ENCODE results near the gene CCDC83.
A peak's percentile ranks its signal among the peaks of the same experiment; 100 is the strongest.
"Not testable (repeated sequence)": the region's sequence is repeated elsewhere in the genome, so short reads cannot be mapped to it uniquely, and the experiment has no call there.

Gene CCDC83

GRCh38 chr11:85889108-85889507, 33.9 kb downstream of the CCDC83 start:
- no peak for DNase-seq (ENCODE audit: low read depth)

DNA sequence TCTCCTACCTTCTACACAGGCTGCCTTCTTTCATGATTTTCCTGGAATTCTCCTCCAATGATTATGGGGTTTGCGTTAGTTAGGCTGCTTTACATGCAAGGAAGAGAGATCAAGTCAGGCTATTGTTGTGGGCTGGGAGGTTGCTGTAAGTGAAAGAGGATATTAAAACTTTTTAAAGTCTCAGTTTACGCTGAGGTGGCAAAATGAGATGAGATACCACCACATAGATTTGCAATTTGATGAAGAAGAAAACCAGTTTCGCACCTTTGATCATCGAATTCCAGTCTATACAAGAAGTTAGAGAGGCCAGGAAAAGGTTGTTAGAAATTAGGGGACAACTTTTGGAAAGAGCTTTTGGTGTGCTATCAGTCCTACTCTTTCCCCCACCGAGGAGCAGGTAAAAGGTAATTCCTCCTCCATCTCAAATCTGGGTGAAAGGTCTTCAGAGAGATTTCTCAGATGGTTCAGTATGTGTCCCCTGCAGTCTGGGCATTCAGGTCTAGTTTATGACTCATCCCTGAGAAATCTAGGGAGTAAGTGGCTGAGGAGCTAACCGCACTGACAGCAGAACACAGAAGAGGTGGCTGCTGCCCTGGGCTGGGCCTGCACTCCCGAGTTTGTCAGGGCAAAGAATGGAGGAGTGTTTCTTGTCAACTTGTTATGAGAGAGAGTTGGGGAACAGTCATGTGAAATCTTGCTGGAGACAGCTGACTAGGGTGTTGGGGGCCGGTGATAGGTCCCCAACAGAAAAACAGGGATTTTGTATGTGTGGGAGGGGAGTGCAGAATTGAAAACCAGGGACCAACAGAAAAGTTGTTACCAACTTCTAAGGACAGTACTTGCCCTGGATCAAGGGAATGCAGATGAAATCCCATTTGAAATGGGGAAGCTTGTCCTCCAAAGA, 34.7 kb downstream of the CCDC83 start:
- peak; percentile 41 for DNase-seq (ENCODE audit: low read depth)

- DNase-seq (ENCODE audit: low read depth), result no peak
Measured at GRCh38 chr11:85893395-85893794, 38.2 kb downstream of the CCDC83 start.

DNA sequence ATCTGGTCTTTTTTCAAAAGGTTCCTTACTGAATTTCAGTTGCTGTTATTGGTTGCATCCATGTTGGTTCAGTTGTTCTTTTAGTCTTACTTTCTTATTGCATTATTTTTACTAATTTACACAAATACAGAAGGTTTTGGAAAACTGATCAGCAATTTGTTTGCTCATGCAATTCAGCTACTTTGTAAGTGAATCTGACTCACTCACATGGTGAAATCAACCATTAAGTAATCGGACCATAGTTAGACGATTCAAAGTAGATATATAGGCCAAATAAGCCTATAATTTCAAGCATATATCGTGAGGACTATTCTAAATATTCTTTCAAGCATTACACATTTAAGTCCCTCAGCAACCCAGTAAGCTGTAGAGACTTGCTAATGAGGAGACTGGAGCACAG, 41.7 kb downstream of the CCDC83 start:
- DNase-seq (ENCODE audit: low read depth), result no peak

- no peak for DNase-seq (ENCODE audit: low read depth)
Measured at GRCh38 chr11:85898456-85898855, 43.3 kb downstream of the CCDC83 start.

DNA sequence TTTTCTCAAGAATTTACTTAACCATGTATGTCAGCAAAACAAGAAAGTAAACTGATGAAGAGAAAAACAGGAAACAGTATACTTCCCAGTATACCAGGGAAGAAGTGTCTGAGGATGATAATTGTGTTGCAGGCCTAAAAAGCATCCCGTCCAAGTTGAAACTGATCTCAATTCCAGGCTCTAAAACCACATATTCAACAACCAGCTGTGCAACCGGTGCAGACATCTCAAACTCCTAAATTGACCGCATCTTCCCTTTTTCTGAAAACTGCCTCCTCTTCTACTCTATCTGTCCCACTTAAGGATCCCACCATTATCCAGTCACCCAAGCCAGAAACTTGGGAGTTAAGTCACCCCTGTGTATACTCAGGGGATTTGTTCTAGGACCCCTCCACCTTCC, 47.2 kb downstream of the CCDC83 start:
- no peak for DNase-seq (ENCODE audit: low read depth)

- DNase-seq (ENCODE audit: low read depth), result no peak
Measured at GRCh38 chr11:85903406-85903805, 48.2 kb downstream of the CCDC83 start.

- DNase-seq (ENCODE audit: low read depth), result no peak
Measured at GRCh38 chr11:85903811-85904210, 48.6 kb downstream of the CCDC83 start.

GRCh38 chr11:85912414-85912813, 57.2 kb downstream of the CCDC83 start:
- DNase-seq (ENCODE audit: low read depth), result no peak

GRCh38 chr11:85913513-85913912, 58.3 kb downstream of the CCDC83 start:
- DNase-seq (ENCODE audit: low read depth), result no peak

- no peak for DNase-seq (ENCODE audit: low read depth)
Measured at GRCh38 chr11:85914425-85914824, 59.2 kb downstream of the CCDC83 start.

DNA sequence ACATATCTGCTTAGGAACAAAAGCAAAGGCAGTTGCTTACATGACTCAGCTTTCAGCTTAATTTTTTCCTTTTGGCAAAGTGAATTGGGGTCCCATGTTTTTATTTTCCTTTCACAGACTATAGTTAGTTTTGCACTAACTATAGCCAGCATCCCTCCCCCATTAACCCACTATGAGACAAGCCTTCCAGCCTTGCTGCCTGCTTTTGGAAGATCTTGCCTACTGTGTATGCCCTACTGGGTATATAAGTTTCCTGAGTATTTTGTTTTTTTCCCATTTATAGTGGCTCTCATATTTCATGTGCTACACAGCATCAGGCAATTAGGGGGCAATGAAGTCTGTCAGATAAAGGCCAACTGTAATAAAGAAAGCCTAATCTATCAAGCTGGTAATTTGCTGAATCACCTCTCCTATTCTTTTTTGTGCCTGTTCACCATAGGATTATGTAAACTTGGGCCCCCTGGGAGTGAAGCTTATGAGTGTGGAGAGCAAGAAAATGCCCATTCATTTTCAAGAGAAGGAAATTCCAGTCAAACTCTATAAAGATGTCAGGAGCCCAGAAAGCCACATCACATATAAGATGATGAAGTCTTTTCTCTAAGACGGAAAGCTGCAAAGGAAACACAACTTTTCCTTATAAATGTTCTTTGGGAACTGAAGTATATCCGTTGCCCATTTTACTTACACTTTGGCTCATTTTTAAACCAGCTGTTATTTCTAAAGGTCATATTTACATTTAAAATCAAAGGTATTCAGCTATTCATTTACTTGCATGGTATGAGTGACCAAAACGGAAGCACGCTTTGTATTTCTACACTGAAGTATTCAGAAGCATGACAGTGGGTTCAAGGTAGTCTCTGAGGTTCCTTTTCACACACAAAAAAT, 64.0 kb downstream of the CCDC83 start:
- no peak for DNase-seq (ENCODE audit: low read depth)

DNA sequence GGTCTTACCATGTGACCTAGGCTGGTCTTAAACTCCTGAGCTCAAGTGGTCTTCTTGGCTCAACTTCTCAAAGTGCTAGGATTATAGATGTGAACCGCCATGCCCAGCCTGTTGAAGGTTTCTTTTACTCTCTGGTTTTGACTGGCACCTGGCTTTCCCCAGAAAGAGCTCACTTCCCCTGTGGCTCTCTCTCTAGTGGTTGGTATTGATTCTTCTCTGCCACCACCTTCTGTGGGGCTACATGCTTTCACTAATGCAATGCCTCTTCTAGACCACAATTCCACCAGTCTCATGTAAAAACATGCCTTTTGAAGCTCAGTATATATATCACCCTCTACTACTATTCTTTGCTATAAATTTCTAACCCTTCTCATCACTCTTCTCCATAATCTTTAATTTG, 67.2 kb downstream of the CCDC83 start:
- no peak for DNase-seq (ENCODE audit: low read depth)

DNA sequence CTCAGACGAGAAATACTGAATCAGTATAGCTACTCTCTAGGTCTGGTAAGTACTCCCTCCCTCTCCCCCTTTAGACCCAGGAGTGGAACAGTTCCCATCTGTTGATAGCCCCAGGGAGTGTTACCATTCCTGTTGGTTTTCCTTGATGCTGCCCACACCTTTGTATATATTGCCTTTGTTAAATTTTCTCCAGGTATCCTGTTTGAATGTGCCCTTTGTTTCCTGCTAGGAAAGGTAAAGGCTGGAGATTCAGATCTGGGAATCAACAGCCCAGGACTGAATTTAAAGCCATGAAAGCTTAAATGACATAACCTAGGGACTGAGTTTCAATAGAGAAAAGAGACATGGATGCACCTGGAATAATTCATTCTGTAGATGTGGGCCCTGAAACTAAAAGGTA, 68.3 kb downstream of the CCDC83 start:
- DNase-seq (ENCODE audit: low read depth), result no peak

- not testable (repeated sequence) for DNase-seq (ENCODE audit: low read depth)
Measured at GRCh38 chr11:85926653-85927214, 71.6 kb downstream of the CCDC83 start.

- DNase-seq (ENCODE audit: low read depth), result no peak
Measured at GRCh38 chr11:85930879-85931366, 75.7 kb downstream of the CCDC83 start.

DNA sequence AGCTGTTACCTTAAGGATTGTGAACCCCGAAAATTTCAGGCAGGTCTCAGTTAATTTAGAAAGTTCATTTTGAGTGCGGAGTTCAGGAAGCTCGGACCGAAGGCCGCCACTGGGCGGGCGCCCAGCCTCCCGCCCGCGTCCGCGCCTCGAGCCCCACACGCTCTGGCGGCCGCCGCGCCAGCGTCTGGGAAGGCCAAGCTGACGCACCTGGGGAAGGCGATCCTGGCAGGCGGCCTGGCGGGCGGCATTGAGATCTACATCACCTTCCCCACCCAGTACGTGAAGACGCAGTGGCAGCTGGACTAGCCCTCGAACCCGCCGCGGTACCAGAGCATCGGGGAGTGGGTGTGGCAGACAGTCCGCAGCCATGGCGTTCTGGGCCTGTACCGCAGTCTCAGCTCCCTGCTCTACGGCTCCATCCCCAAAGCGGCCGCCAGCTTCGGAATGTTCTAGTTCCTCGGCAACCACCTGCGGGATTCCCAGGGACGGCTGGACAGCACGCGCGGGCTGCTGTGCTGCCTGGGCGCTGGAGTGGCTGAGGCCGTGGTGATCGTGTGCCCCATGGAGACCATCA, 79.5 kb downstream of the CCDC83 start:
- DNase-seq (ENCODE audit: low read depth), result no peak

DNA sequence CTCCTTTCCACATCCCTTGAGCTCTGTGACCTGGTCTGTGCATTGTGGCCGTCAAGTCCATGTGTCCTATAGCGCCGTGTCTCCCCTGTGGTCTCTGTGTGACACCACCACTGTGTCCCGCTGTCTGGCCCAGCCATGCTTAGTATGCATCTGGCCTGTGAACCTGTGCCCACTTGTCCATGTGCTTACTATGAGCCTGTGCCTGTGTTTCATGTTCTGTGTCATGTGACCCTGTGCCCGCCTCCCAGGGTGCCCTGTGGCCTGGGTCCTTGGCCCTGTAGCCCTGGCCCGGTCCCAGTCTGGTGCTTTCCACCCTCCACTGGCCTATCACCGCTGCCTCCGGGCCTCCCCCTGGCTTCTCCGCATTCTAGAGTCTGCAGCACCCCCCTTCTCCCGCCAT, 80.6 kb downstream of the CCDC83 start:
- no peak for DNase-seq (ENCODE audit: low read depth)

DNA sequence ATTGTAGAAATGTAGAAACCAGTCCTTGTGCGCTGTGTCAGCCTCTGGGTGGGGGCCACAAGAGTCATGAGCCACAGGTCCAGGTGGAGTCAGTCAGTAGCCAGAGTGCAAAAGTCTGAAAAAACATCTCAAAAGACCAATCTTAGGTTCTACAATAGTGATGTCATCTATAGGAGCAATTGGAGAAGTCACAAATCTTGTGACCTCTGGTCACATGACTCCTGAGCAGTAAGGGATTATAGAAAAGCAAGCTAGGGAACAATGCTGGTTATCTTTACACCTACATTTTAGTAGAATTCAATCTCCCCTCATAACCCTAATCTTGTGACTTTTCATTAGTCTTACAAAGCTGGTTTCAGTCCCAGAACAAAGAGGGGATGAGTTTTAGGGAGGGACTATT, 82.7 kb downstream of the CCDC83 start:
- no peak for DNase-seq (ENCODE audit: low read depth)

- DNase-seq (ENCODE audit: low read depth), result no peak
Measured at GRCh38 chr11:85939099-85940015, 84.2 kb downstream of the CCDC83 start.

DNA sequence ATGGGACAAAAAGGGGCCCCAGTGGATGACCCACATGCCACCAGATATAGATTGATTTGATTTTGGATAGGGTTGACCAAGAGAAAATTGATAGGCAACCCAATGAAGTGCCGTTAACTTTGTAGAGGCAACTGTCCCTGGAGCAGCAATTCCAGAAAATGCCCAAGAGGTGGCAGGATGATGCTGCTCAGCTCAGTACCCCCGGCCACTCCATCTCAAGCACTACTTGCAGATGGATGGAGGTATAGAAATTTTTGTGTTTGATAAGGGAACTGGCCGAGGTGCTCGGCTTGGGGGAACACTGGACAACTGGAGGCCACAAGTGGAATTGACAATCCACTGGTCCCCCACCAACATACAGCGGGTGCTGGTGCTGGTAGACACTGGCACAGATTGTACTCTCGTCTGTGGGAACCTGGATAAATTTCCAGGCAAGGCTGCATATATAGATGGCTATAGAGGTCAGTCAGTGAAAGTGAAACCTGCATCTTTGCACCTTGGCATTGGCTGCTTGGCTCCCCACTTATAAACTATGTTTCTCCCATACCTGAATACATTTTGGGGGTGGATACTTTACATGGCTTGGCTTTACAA, 86.3 kb downstream of the CCDC83 start:
- DNase-seq (ENCODE audit: low read depth), result no peak
